NCI-H1092 treated with DMSO at 0.1 percent for 48 hours (cell line): ENCODE results near the gene COL23A1.
"Not testable (repeated sequence)": the region's sequence is repeated elsewhere in the genome, so short reads cannot be mapped to it uniquely, and the experiment has no call there.

ENCODE experiments used
- DNase-seq: peaks from one replicate; lab custom pipeline; 2025; lab: John Stamatoyannopoulos, UW

COL23A1 gene

DNA sequence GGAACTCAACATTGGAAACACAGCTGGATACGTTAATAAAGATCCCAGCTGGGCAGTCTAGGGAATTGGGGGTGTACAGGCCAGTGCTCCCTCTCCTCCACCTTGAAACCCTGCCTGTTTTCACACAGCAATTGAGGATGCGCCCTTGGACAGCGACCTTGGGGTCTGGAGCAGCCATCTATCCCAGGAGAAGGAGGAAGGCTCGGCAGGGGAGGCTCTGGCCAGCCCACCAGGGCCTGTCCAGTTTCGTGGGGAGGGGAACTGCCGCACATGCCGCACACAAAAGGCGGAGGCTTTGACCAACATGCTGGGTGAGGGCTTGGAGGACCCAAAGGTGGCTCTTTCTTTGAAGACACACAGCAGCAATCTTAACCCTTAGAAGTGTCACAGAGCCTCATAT lies 1.4 kb downstream of the COL23A1 start:
- no peak for DNase-seq

DNA sequence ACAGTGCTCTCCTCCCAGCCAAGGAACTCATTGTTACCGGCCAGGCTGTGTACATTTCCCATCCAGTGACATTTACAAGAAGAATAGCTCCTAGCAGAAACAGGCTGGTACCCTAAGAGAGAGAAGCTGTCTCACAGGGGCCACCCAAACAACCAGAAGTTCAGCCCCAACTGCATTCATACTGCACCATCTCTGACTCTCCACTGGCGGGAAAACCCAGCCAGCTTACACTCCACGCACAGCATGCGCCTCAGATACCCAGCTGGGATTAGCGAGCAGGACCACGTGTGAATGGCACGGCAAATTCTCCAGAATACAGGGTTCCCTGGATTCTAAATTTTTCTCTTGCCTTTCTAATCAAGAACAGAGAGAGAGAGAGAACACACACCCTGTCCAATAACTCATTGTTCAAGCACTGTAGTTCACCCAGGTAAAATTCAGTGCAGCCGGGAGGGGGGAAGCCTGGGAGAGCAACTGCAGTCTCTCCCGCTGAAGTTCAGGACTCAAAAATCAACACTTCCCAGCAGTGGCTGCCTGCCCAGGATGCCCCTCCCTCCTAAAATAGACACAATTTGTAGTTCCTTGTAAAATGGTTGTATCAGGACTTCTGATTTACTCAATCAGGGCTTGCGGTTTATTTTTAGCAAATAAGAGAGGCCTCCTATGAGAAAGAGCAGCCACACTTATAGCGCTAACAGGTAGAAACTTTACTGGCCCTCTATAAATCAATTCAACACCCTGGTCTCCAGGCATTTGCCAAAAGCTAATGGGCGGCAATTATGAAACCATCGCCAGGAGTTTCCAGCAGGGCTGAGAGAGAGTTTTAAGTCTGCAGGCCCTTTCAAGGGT lies 2.2 kb downstream of the COL23A1 start:
- DNase-seq, result no peak

DNA sequence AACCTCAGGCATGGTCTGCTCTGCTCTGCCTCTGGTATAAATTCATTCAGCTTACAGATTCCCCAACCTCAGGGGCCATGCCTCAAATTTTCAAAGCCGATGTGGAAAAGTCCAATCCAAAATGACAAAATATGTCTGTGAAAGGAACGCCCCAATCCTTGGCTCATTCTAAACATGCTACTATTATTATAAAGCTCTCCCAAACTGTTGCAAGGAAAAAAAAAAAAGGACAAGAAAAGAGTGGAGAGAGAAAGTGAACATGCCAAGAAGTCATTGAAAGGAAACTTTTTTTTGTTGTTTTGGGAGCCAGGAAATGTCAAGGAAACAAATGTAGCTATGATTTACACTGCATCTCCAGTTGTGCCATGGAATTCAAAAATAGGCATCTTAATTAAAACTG lies 3.8 kb downstream of the COL23A1 start:
- DNase-seq, result no peak

DNA sequence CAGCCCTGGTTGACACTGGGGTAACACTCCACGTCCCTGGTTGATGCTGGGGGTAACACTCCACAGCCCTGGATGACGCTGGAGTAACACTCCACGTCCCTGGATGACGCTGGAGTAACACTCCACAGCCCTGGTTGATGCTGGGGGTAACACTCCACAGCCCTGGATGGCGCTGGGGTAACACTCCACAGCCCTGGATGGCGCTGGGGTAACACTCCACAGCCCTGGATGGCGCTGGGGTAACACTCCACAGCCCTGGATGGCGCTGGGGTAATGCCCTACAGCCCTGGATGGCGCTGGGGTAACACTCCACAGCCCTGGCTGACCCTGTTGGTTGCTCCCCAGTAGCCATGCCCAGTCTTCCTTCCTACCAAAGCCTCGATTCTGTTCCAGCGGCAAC lies 4.8 kb downstream of the COL23A1 start:
- DNase-seq, result not testable (repeated sequence)

DNA sequence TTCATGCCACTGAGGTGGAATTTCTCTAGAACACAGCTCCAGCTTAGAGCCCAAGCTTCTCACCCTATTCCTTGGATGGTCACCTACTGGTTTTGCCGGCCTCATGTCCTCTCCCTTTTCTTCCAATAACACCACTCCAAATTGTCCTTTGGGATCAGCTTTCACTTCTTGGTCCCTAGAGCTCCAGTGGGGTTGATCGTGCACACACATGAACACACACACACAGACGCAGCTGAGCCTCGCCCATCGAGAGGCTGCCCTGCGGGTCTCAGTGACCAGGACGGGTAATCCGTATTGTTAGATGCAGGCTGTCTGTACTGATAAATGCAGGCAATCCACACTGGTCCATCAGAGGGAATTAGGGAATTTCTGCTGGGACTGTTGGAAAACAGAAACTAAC lies 6.9 kb downstream of the COL23A1 start:
- DNase-seq, result no peak

DNA sequence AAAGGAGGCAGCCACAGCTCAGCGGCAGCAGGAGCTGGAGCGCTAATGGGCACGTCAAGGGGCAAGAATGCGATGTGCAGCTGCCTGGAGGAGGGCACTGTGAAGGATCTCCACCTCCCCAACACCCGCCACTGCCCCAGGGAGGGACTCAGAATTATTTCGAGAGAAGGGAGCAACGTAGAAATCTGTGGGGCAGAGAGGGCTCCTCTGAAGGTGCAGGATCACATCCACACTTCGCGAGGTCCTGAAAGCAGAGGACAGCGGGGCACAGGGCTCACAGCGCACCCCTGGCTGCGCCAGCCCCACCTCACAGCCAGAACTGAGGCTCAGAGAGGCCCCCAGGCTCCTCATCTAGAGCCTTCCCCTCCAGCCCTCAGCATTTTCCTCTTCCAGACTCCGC lies 7.9 kb downstream of the COL23A1 start:
- no peak for DNase-seq

DNA sequence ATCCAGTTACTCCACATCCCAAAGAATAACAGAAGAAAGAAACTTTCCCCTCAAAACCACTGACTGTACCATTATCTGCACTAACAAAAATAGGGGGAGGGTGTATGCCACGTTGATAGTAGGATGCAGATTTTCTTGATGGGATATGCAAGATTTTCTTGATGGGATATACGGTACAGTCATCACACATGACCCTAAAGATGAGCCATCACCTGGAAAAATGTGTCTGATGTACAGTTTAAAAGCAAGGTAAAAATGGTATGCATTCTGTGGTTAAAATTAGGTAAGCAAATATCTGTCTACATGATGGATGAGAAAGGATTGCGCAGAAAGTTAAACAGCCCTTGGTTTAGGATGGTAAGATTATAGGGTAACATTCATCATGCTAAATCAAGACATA lies 8.6 kb downstream of the COL23A1 start:
- no peak for DNase-seq

DNA sequence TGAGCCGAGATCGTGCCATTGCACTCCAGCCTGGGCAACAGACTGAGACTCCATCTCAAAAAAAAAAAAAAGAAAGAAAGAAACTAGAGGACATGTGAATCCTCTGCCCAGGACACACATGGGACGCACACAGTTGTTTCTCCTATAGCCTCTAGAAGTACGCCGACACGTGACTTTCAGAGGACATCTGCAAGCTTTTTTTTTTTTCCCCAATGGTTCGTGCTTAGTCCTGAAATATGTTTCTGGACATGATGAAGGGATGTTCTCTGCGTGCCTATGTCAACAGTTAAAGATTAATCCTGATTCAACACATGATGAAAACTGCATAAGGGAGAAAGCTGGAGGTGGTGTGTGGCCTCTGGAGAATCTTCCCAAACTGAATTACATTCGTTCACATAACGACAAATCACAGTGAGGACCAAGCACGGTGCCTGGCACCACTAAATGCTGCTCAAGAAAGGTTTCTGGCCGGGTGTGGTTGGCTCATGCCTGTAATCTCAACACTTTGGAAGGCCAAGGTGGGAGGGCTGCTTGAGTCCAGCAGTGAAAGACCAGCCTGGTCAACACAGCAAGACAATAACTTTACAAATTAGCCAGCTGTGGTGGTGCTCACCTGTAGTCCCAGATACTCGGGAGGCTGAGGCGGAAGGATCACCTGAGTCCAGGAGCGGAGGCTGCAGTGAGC lies 9.8 kb downstream of the COL23A1 start:
- no peak for DNase-seq

DNA sequence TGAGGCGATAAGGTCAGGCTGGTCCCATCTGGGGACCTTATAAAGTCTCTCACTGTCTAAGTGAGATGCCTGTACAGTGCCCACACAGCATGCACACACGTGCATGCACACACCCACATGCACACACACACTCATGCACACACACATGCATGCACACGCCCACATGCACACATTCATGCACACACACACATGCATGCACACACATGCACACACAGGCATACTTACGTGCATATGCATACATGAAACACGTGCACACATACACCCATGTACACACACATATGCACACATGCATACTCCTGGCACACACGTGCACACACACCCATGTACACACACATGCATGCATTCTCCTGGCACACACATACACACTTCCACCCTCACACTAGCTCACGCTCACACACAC lies 12.2 kb downstream of the COL23A1 start:
- DNase-seq, result no peak

DNA sequence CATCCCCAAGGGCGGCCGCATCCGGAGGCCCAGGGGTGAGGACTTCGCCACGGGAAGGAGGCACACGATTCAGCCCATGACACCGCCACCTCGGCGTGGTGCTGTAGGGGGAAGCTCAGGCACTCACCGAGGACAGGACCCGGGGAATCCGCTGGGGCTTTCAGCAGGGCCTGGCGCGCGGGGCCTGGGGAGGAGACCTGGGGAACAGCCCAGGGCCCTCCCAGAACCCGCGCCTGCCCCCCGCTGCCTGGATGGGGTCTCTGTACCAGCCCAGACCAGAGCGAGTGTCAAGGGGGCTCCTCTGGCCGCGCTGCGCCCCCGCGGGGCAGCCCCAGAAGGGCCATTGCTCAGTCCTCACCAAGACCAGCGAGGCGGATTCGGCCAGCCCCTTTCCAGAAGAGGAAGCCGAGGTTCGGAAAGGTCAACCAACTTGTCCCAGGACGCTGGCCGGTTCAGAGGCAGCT lies 12.8 kb downstream of the COL23A1 start:
- DNase-seq, result no peak

DNA sequence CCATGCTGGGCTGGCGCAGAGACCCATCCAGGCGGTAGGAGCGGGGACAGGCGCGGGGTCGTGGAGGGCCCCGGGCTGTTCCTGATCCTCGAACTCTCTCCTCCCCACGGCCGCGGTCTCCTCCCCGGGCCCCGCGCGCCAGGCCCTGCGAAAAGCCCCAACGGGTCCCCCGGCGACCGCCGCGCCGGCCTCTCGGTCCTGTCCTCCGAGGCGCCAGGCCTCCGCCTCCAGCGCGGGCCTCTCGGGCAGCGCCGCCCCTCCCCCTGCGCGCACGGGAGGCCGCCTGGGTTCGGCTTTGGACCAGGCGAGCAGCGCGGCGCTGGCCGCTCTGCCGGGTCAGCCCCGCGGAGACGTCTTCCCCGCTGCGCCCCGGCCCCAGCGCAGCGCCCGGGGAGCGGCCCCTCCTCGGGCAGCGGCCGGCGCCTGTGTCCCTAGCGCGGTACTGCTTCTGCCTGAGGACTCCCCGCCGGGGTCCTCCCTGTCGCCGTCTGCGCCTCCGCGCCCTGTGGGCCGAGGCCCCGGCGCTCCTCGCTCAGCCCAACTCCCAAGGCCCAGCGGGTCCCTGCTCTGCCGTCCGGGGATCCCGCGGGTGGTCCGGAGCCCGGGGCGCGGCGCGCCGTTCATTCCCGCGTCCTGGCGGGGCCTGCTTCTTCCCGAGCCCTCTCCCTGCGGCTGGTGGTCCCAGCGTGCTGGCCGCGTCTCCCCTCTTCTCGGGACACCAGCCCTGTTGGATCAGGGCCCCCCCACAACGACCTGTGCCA lies 13.4 kb downstream of the COL23A1 start:
- no peak for DNase-seq

DNA sequence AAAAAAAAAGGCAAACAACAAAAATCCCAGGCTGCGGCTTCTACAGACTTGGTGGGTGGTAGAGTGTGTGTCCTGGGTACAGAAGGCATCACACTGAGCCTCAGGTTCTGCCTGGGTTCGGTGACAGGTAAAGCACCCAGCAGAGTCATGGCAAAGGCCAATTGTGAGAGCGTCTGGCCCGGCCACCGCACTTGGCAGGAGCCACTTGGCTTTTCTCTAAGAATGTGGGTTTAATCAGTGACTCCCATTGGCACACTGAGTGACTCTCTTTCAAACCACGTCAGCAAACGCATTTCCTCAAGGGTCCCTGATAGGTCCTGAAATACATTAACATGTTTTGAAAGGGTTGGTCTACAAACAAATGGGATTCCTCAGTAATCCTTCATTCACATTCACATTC lies 17.0 kb downstream of the COL23A1 start:
- DNase-seq, result no peak

DNA sequence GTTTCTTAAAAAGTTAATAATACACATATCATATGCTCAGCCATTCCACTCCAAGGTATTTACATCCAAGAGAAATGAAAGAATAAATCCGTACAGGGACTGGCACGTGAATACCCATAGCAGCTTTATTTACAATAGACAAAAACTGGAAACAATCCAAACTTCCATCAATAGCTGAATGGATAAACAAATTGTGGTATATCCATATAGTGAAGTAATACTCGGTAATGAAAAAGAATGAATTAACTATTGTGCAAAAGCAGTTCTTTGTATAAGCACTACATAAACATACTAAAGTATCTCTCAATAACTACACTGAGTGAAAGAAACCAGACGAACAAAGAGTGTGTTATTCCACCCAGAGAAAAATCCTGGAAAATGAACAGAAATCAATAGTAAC lies 17.6 kb downstream of the COL23A1 start:
- DNase-seq, result no peak

DNA sequence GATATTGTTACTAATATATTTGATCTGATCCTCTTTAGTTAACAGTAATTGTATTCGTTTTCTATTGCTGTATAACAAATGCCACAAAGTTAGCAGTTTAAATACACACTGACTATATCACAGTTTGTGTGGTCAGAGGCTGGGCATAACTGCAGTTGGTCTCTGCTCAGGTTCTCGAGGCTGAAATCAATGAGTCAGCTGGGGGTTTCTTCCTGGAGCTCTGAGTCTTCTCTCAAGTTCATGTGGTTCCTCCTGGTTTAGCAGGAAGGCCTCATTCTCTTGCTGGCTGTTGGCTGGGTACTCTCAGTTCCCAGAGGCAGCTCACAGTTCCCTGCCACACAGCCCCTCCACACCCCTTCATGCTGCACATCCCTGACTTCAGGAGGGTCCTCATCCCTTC lies 20.7 kb downstream of the COL23A1 start:
- no peak for DNase-seq

DNA sequence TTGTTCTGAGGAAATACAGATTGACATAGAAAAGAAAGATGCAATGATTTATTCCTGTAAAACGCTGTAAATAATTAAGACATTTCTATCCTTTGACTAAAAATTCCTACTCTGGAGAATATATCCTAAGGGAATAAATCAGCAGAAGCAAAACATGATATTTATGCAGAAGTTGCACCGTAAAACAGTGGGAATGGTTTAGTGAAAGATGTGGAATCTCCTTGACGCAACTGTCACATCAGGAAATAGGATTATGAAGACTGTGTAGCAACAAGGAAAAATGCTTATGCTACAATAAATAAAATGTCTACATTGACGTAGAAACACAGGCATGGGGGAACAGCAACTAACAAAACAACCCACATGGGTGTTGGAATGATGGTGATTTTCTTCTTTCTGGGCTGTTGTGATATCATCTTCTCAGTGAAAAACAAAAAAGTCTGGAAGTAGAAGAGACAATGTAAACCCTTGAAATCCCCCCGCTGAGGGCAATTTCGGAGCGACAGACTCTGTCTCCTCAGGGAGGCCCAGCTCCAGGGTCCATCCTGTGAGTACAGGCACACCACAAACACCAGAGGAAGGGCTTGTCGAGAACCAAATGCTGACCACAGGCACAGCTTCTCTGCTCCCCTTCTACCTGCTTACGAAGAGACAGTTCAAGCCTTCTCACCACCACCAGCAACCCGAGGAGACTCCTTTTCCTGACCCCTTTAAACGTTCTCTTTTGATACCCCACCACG lies 25.2 kb downstream of the COL23A1 start:
- no peak for DNase-seq

DNA sequence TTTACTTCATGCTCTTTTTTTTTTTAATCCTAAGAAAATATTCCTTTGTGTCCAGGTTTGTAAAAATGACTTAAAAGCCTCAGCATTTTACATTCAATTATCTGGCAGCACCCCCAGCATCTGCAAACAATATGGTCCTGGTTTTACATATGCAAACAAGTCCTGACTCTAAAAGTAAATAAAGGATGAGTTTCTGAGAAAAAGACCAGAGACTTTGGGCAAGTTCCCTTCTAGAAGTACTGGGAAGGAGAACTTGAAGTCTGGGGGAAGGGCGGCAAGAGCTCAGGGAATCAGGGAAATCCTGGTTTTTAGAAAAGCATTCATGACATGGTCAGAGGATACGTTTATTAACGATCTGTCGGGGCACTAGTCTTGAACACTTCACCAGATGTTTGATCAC lies 25.8 kb downstream of the COL23A1 start:
- no peak for DNase-seq

DNA sequence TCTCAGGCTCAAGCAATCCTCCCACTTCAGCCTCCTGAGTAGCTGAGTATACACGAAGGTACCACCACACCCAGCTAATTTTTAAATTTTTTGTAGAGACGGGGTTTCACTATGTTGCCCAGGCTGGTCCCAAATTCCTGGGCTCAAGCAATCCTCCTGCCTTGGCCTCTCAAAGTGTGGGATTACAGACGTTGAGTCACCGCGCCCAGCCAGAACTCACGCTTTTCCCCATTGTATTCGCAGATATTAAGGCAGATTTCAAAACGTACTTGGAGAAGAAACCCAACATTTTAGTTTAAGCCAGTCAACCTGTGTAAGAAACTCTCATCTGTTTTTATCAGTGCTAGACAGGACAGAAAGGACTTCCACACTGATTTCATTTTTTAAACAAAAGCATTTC lies 26.6 kb downstream of the COL23A1 start:
- DNase-seq, result no peak

DNA sequence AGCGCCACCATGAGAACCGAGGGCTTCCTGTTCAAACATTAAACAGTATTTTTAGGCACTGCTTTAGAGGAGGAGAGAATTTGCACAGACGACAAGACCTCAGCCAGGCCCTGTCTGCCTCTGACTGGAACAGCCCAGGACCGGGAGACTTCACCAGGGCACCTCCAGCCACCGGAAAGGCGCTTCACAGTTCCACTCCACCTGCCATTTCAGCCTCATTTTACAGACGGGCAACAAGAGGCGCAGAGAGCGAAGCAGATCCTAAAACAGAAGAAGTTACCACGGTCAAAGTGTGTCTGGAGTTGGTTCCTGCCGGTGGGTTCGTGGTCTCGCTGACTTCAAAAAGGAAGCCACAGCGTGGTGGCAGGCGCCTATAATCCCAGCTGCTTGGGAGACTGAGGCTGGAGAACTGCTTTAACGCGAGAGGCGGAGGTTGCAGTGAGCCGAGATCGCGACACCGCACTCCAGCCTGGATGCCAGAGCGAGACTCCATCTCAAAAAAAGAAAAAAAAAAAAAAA lies 28.4 kb downstream of the COL23A1 start:
- no peak for DNase-seq

DNA sequence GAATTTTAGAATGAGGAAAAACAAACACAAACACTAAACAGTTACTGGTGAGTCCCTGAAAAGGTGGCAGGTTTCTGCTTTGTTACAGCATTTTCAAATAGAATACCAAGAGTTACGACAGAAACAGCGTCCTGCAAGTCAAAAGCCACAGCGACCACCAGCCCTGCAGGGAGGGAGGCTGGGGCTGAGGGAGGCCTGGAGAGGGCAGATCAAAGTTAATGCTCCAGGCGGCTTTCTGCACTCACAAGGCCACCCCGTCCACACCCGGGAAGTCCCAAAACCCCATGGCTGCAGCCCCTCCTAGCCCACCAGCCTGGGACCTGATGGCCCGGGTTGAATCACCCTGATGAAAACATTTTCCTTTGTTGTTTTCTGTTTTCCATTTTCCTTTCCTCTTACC lies 29.3 kb downstream of the COL23A1 start:
- DNase-seq, result no peak

DNA sequence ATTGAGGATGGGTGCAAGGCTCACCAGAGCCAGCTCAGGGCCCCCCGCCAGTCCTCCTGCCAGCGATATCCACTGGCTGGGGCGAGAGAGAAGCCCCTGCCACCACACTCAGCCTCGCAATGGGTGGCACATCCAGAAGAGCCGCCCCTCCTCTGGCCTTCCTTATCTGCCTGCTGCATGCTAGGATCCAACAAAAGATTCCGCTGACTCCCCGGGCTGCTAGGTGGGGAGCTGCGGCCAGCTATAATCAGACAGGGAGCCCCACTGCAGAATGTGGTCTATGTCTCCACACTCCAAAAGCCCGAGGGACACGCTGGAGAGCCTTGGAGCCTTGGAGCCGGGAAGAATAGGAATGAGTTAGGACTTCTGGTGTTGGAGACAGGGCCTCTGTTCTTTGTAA lies 32.8 kb downstream of the COL23A1 start:
- DNase-seq, result no peak

DNA sequence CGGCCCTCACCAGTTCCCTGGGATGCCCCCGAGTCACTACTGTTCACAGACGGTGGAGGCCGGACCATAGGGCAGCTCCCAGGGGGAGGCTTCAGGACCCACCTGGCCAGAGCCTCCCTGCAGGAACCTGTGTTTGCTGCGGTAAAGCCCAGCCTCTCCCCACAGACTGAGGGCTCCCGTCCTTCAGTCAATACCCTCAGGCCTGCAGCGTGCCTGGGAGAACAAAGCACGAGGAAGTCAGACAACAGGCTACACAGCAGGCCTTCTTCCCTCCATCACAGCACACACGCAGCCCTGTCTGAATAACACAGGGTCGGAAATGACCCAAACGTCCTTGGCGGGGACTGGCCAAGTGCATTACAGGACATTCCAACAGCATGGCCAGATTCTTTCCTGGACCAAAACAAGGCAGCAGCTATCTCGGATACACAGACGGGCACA lies 34.4 kb downstream of the COL23A1 start:
- no peak for DNase-seq

DNA sequence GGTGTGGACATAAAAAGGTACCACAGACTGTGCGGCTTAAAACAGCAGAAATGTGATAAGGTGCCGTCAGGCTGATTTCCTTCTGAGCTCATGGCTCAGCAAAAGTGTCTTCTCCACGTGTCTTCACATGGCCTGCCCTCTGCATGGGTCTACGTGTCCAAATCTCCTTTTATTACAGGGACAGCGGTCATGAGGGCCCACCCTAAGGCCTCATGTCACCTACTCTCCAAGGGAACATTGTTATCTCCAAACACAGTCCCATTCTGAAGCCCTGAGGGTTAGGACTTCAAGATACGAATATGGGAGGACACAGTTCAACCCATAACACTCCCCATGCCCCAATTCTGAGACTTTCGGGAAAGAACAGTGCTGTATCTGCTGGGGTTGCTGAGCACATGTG lies 35.2 kb downstream of the COL23A1 start:
- no peak for DNase-seq
